C4-2B (cell line): ENCODE measurements around the gene CRY1.

Source experiments
- ZFX ChIP-seq: fragments of 450-650 bp; IDR thresholded peaks from 2 replicates; pipeline ENCODE4 v1.6.1; 2017
- TF ChIP-seq, protein P1 (sequence below): fragments of 450-650 bp; conservative IDR thresholded peaks from 2 replicates; pipeline ENCODE4 v1.5.1; 2017; ENCODE audit warnings: mild to moderate bottlenecking

DNA sequence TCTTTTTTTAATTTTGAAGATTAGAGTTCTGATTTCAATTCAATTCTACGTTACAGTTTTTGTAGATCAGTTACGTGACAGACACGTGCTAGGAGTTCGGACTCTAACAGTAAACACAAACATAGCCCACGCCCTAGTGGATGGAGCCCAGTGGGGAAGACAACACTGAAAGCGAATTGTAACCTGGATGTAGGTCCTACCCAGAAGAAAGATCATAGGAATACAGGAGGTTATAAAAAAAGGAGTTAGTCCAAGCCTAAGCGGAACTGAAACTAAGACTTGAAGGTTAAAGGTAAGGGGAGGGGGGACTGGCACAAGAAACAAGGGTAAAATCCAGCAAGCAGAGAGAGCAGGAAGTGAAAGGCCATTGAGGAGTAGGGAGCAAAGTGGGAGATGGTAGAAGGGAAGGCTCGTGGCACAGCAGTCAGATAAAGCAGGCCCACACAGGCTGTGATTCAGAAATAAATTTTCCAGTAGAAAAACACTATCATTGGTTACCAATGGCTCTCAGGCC, 15.7 kb upstream of the CRY1 start:
- TF ChIP-seq, protein P1, sequence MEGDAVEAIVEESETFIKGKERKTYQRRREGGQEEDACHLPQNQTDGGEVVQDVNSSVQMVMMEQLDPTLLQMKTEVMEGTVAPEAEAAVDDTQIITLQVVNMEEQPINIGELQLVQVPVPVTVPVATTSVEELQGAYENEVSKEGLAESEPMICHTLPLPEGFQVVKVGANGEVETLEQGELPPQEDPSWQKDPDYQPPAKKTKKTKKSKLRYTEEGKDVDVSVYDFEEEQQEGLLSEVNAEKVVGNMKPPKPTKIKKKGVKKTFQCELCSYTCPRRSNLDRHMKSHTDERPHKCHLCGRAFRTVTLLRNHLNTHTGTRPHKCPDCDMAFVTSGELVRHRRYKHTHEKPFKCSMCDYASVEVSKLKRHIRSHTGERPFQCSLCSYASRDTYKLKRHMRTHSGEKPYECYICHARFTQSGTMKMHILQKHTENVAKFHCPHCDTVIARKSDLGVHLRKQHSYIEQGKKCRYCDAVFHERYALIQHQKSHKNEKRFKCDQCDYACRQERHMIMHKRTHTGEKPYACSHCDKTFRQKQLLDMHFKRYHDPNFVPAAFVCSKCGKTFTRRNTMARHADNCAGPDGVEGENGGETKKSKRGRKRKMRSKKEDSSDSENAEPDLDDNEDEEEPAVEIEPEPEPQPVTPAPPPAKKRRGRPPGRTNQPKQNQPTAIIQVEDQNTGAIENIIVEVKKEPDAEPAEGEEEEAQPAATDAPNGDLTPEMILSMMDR: no peak
- no peak for TF ChIP-seq ZFX
